Naive thymus-derived CD4-positive, alpha-beta T cell (primary cell): ENCODE data around the gene GBA2. TPM values are rescaled to one million over a fixed set of nuclear protein-coding genes. Genes with fewer than 3 reads are reported as not detected.

Source experiments
- ATAC-seq: fragments of 150-1000 bp; cut with Tn5 transposase; 2 replicates; pipeline ENCODE4 v1.10.0; 2021; ENCODE audit warnings: mild to moderate bottlenecking, moderate library complexity
- CTCF ChIA-PET: fragments of 350-600 bp; sonication (Branson Sonifier 250); formaldehyde crosslinking; loops from one replicate; lab custom pipeline; 2021; ENCODE audit warnings: antibody characterized with exemption; lab: Charles Lee
- POLR2A ChIA-PET: fragments of 350-600 bp; sonication (Branson Sonifier 250); formaldehyde crosslinking; loops from one replicate; lab custom pipeline; 2021; ENCODE audit warnings: antibody characterized with exemption, inconsistent platforms; lab: Charles Lee
- DNase-seq, 9 donors: peaks; one replicate each; pipeline versions ENCODE4 v3.0.0 to v3.0.0-alpha.2; 2020 to 2022; ENCODE audit warnings: mixed read lengths in 1 of 9
- H3K27ac ChIP-seq: one replicate; pipeline ENCODE4 v1.7.0; 2013; ENCODE audit warnings: mild to moderate bottlenecking, low read depth, low read length, moderate library complexity
- H3K27me3 ChIP-seq, 2 donors: one replicate each; pipeline ENCODE4 v1.7.0; 2013; ENCODE audit warnings: low read length in 2 of 2, mild to moderate bottlenecking in 2 of 2, moderate library complexity in 2 of 2; ENCODE audit not compliant: control insufficient read depth in 2 of 2, insufficient read depth in 2 of 2
- H3K36me3 ChIP-seq, 3 experiments: 1 replicate in 2 of 3; 2 replicates in 1 of 3; pipeline ENCODE4 v1.7.0; 2013; ENCODE audit warnings: low read length in 3 of 3, mild to moderate bottlenecking in 3 of 3, moderate library complexity in 1 of 3; ENCODE audit not compliant: insufficient read depth in 3 of 3, control insufficient read depth in 2 of 3
- H3K4me1 ChIP-seq, 2 donors: one replicate each; pipeline ENCODE4 v1.7.0; 2013; ENCODE audit warnings: low read length in 2 of 2, mild to moderate bottlenecking in 2 of 2, moderate library complexity in 1 of 2; ENCODE audit not compliant: control insufficient read depth in 2 of 2, insufficient read depth in 2 of 2
- H3K4me3 ChIP-seq: 2 replicates; pipeline ENCODE4 v1.7.0; 2013; ENCODE audit warnings: mild to moderate bottlenecking, low read length
- H3K9me3 ChIP-seq, 3 experiments: 1 replicate in 2 of 3; 2 replicates in 1 of 3; pipeline ENCODE4 v1.7.0; 2013; ENCODE audit warnings: low read length in 3 of 3; ENCODE audit not compliant: control insufficient read depth in 2 of 3
- H3K27ac Mint-ChIP-seq, 9 donors: one replicate each; pipeline ENCODE4 v1.8.0; 2020 to 2022; ENCODE audit warnings: mixed read lengths in 9 of 9, mild to moderate bottlenecking in 8 of 9, moderate library complexity in 5 of 9, inconsistent platforms in 2 of 9
- H3K27me3 Mint-ChIP-seq, 5 donors: one replicate each; pipeline ENCODE4 v1.8.0; 2021 to 2022; ENCODE audit warnings: mixed read lengths in 5 of 5, mild to moderate bottlenecking in 1 of 5
- H3K36me3 Mint-ChIP-seq, 5 donors: one replicate each; pipeline ENCODE4 v1.8.0; 2020 to 2022; ENCODE audit warnings: mixed read lengths in 5 of 5, mild to moderate bottlenecking in 3 of 5, inconsistent platforms in 1 of 5
- H3K4me1 Mint-ChIP-seq, 7 donors: one replicate each; pipeline ENCODE4 v1.8.0; 2020 to 2022; ENCODE audit warnings: mixed read lengths in 7 of 7, mild to moderate bottlenecking in 3 of 7, inconsistent platforms in 1 of 7
- H3K4me3 Mint-ChIP-seq, 10 donors: one replicate each; pipeline ENCODE4 v1.8.0; 2020 to 2022; ENCODE audit warnings: mild to moderate bottlenecking in 10 of 10, mixed read lengths in 10 of 10, moderate library complexity in 6 of 10, inconsistent platforms in 2 of 10
- H3K9me3 Mint-ChIP-seq, 11 donors: one replicate each; pipeline ENCODE4 v1.8.0; 2020 to 2022; ENCODE audit warnings: mixed read lengths in 11 of 11, mild to moderate bottlenecking in 4 of 11, inconsistent platforms in 1 of 11, moderate library complexity in 1 of 11
- intact Hi-C, 2 donors: fragments of 100-400 bp; cut with micrococcal nuclease; formaldehyde crosslinking; loops; one replicate each; pipeline ENCODE4 v1.15.1; 2023
- polyA plus RNA-seq, 2 donors: library from polyadenylated mRNA; unstranded; fragments of 300-500 nt; fragmentation: Illumina TruSeq; gene quantifications; one replicate each; pipeline ENCODE4 v1.2.3, GENCODE V29; 2021
- total RNA-seq, 6 experiments: library from RNA in 5 of 6; stranded (reverse) in 5 of 6; gene quantifications; 1 replicate in 5 of 6; 2 replicates in 1 of 6; pipeline ENCODE4 v1.2.3 and lab custom pipeline; 2021 to 2026

GBA2 gene
- total RNA-seq, result 10 to 100 TPM; 22.7 to 55.4 (median 49.9) TPM
- 10 to 100 TPM; 18.0 to 24.3 TPM for polyA plus RNA-seq
- 34.6 reads per million, percentile 63 among the genes with 10 or more reads in this experiment for total RNA-seq (lab: John Stamatoyannopoulos, UW)

- ChIA-PET CTCF (interaction anchor here (0.7 to 5.6 kb wide), 10 partner anchors 8 to 145 kb away, joined by 3 to 61 read pairs (median 4); partner anchors contain the start of genes CCDC107, CREB3, RMRP and TLN1), POLR2A (interaction anchor here (0.7 to 5.1 kb wide), 14 partner anchors 10 to 148 kb away, joined by 3 to 50 read pairs (median 5); partner anchors contain the start of genes CCDC107, CREB3, RMRP and SPAG8)
- H3K4me3 ChIP-seq, result peak within 1 kb of the TSS; percentile 84
- Mint-ChIP-seq H3K27me3 (no peaks in the 10 kb centered on the region), H3K4me3 (peak within 1 kb of the TSS; percentile 89 to 98 (median 96)), H3K9me3 (no peaks in the 10 kb centered on the region), H3K36me3 (peaks cover 7 to 28% (median 17%) of the 10 kb centered on the region in 5 donors), H3K27ac (peak within 1 kb of the TSS; percentile 89 to 97 (median 96)), H3K4me1 (peaks cover 36 to 66% (median 49%) of the 10 kb centered on the region in 7 donors)
- peak within 1 kb of the TSS; percentile 87 for H3K27ac ChIP-seq
- intact Hi-C loops, result loop anchor here (1.0 to 5.0 kb wide), 11 partner anchors 7 to 1372 kb away; partner anchors contain the start of genes CREB3 (in 2 of the 2), HINT2 (in 2 of the 2), TLN1 (in 2 of the 2) and ATOSB (in 1 of the 2)
- peaks cover 32 to 33% of the 10 kb centered on the region in 2 donors for H3K4me1 ChIP-seq
- ATAC-seq (peak; percentile 84), DNase-seq (peak; percentile 36 to 82 (median 51))
- H3K9me3 ChIP-seq, result no peaks in the 10 kb centered on the region
- H3K36me3 ChIP-seq, result peaks cover 9 to 49% (median 12%) of the 10 kb centered on the region in 3 experiments
- H3K27me3 ChIP-seq, result no peaks in the 10 kb centered on the region
These were observed at the start of gene GBA2, which contains the start of gene RGP1 for GRCh38 chr9:35748858-35749514. TSS of gene GBA2 (minus strand) at chr9:35749228. CDS start at chr9:35748704, 524 bp downstream. TSS of gene RGP1 (plus strand) at chr9:35749287. CDS start at chr9:35749756, 469 bp downstream.

GRCh38 chr9:35797311-35798109, 48.5 kb upstream of the GBA2 start:
- no peak overlapping the region for H3K4me3 ChIP-seq
- no peaks in the 10 kb centered on the region for H3K9me3 ChIP-seq
- DNase-seq, result no peak
- peaks cover 6 to 34% (median 10%) of the 10 kb centered on the region in 5 donors for H3K36me3 Mint-ChIP-seq
- no peaks in the 10 kb centered on the region for H3K27me3 Mint-ChIP-seq
- intact Hi-C loops, result no loop called here
- ATAC-seq, result no peak
- H3K36me3 ChIP-seq, result peaks cover 0 to 38% (median 0%) of the 10 kb centered on the region in 3 experiments
- ChIA-PET CTCF (interaction anchor here (0.7 to 1.3 kb wide), 3 partner anchors 28 to 691 kb away, joined by 3 to 5 read pairs (median 3); no protein-coding TSS in a partner anchor), POLR2A (no interaction called here)
- H3K4me1 Mint-ChIP-seq, result peaks cover 4 to 21% (median 8%) of the 10 kb centered on the region in 7 donors
- peak overlapping the region in 3 of 9 donors; percentile 2 to 22 (median 21) for H3K27ac Mint-ChIP-seq
- no peaks in the 10 kb centered on the region for H3K27me3 ChIP-seq
- H3K4me1 ChIP-seq, result no peaks in the 10 kb centered on the region
- no peaks in the 10 kb centered on the region for H3K9me3 Mint-ChIP-seq
- no peak overlapping the region for H3K4me3 Mint-ChIP-seq
- no peak overlapping the region for H3K27ac ChIP-seq

GRCh38 chr9:35795695-35796094, 46.7 kb upstream of the GBA2 start:
- Histone ChIP-seq H3K36me3 (peaks cover 0 to 20% (median 0%) of the 10 kb centered on the region in 3 experiments), H3K4me3 (no peak overlapping the region), H3K27me3 (no peaks in the 10 kb centered on the region), H3K27ac (no peak overlapping the region), H3K9me3 (no peaks in the 10 kb centered on the region), H3K4me1 (no peaks in the 10 kb centered on the region)
- no peaks in the 10 kb centered on the region for H3K9me3 Mint-ChIP-seq
- H3K36me3 Mint-ChIP-seq, result peaks cover 1 to 19% (median 4%) of the 10 kb centered on the region in 5 donors
- ChIA-PET CTCF (no interaction called here), POLR2A (no interaction called here)
- intact Hi-C loops, result no loop called here
- H3K27ac Mint-ChIP-seq, result peak overlapping the region in 1 of 9 donors; percentile 0
- H3K4me1 Mint-ChIP-seq, result peaks cover 6 to 21% (median 8%) of the 10 kb centered on the region in 7 donors
- H3K27me3 Mint-ChIP-seq, result no peaks in the 10 kb centered on the region
- ATAC-seq, result no peak
- DNase-seq, result no peak
- H3K4me3 Mint-ChIP-seq, result no peak overlapping the region

DNA sequence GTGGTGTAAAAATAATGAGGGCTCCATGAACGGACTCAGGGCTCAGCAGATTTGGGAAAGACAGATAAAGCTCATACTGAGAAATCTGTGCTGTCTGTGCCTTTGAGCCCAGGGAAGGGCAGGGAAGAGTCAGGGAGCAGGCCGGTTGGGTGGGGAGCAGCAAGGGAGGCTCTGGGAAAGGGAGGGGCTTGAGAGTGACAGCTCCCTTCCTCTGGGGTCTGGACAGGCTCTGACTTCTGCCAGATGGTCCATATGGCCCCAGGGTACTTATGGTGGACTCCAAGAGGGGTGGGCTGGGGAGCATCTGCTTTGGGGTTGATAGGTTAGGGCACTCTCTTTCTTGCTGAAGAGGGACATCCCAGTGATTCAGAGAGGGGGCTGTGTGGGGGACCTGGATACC, 44.4 kb upstream of the GBA2 start:
- CTCF ChIA-PET, result interaction anchor here (0.5 to 2.8 kb wide), 4 partner anchors 83 to 1389 kb away, joined by 3 to 18 read pairs (median 3); partner anchors contain the start of gene VCP
- DNase-seq, result no peak

GRCh38 chr9:35792826-35793225, 43.8 kb upstream of the GBA2 start:
- Mint-ChIP-seq H3K27me3 (no peaks in the 10 kb centered on the region), H3K9me3 (no peaks in the 10 kb centered on the region), H3K4me1 (peaks cover 6 to 21% (median 13%) of the 10 kb centered on the region in 7 donors), H3K27ac (peak overlapping the region in 3 of 9 donors; percentile 34 to 74 (median 51)), H3K4me3 (no peak overlapping the region), H3K36me3 (peaks cover 0 to 5% (median 4%) of the 10 kb centered on the region in 5 donors)
- CTCF ChIA-PET, result interaction anchor here (0.5 to 2.8 kb wide), 5 partner anchors 45 to 1389 kb away, joined by 3 to 18 read pairs (median 3); partner anchors contain the start of gene VCP
- POLR2A ChIA-PET, result no interaction called here
- intact Hi-C loops, result no loop called here
- Histone ChIP-seq H3K27me3 (no peaks in the 10 kb centered on the region), H3K27ac (no peak overlapping the region), H3K9me3 (no peaks in the 10 kb centered on the region), H3K4me1 (no peaks in the 10 kb centered on the region), H3K36me3 (peaks cover 0 to 4% (median 0%) of the 10 kb centered on the region in 3 experiments), H3K4me3 (no peak overlapping the region)
- DNase-seq, result no peak
- ATAC-seq, result no peak

More for the DNA sequence above, 44.4 kb upstream of the GBA2 start:
- no peaks in the 10 kb centered on the region for H3K4me1 ChIP-seq
- no peaks in the 10 kb centered on the region for H3K27me3 ChIP-seq
- Mint-ChIP-seq H3K4me3 (no peak overlapping the region), H3K9me3 (no peaks in the 10 kb centered on the region), H3K36me3 (peaks cover 0 to 5% (median 4%) of the 10 kb centered on the region in 5 donors), H3K4me1 (peaks cover 6 to 21% (median 13%) of the 10 kb centered on the region in 7 donors), H3K27ac (peak overlapping the region in 3 of 9 donors; percentile 34 to 74 (median 39)), H3K27me3 (no peaks in the 10 kb centered on the region)
- POLR2A ChIA-PET, result no interaction called here
- no peak overlapping the region for H3K4me3 ChIP-seq
- no peak for ATAC-seq
- H3K27ac ChIP-seq, result no peak overlapping the region
- H3K36me3 ChIP-seq, result peaks cover 0 to 4% (median 0%) of the 10 kb centered on the region in 3 experiments
- no peaks in the 10 kb centered on the region for H3K9me3 ChIP-seq
- intact Hi-C loops, result no loop called here
